GM19193 (cell line): ENCODE results near the gene NARF.
A peak's percentile ranks its signal among the peaks of the same experiment; 100 is the strongest.

Experiments
- POLR2A ChIP-seq: IDR thresholded peaks from 4 replicates; pipeline ENCODE4 v1.6.1; 2011; ENCODE audit not compliant: insufficient read depth, insufficient read length; ENCODE audit errors: extremely low read depth

NARF gene

GRCh38 chr17:82458179-82458884 is at the start of gene NARF:
NARF (plus strand) TSS chr17:82458741; CDS start chr17:82458804, 63 bp downstream.
- peak; percentile 91 for TF ChIP-seq POLR2A

- no peak for TF ChIP-seq POLR2A
Measured at GRCh38 chr17:82408938-82409318, 49.6 kb upstream of the NARF start.

GRCh38 chr17:82410014-82410716 is 48.4 kb upstream of the NARF start:
- TF ChIP-seq POLR2A, result no peak

GRCh38 chr17:82411396-82412053 is 47.0 kb upstream of the NARF start:
- TF ChIP-seq POLR2A, result no peak

GRCh38 chr17:82412535-82413520 is 45.7 kb upstream of the NARF start:
- TF ChIP-seq POLR2A, result no peak

GRCh38 chr17:82414548-82415281 is 43.8 kb upstream of the NARF start:
- TF ChIP-seq POLR2A, result no peak

GRCh38 chr17:82415336-82415735 is 43.2 kb upstream of the NARF start:
- TF ChIP-seq POLR2A, result no peak

- TF ChIP-seq POLR2A, result no peak
Measured at GRCh38 chr17:82415786-82416185, 42.8 kb upstream of the NARF start.

- no peak for TF ChIP-seq POLR2A
Measured at GRCh38 chr17:82416264-82416663, 42.3 kb upstream of the NARF start.

- no peak for TF ChIP-seq POLR2A
Measured at GRCh38 chr17:82416771-82417170, 41.8 kb upstream of the NARF start.

- TF ChIP-seq POLR2A, result peak; percentile 86
Measured at GRCh38 chr17:82418001-82418986, 40.2 kb upstream of the NARF start, which contains the start of the genes HEXD and OGFOD3. HEXD (plus strand) TSS chr17:82418347; CDS start chr17:82419800, 1,453 bp downstream. OGFOD3 (minus strand) TSS chr17:82418586; CDS start chr17:82418485, 101 bp downstream.

- TF ChIP-seq POLR2A, result no peak
Measured at GRCh38 chr17:82419540-82419939, 39.0 kb upstream of the NARF start.
